HG03196 (cell line): ENCODE data around the gene ATP6V0A1.

ENCODE experiments used
- ATAC-seq: cut with Tn5 transposase; IDR thresholded peaks from one replicate; pipeline ENCODE4 v1.9.1; 2021; ENCODE audit not compliant: unreplicated experiment

The ATP6V0A1 gene

DNA sequence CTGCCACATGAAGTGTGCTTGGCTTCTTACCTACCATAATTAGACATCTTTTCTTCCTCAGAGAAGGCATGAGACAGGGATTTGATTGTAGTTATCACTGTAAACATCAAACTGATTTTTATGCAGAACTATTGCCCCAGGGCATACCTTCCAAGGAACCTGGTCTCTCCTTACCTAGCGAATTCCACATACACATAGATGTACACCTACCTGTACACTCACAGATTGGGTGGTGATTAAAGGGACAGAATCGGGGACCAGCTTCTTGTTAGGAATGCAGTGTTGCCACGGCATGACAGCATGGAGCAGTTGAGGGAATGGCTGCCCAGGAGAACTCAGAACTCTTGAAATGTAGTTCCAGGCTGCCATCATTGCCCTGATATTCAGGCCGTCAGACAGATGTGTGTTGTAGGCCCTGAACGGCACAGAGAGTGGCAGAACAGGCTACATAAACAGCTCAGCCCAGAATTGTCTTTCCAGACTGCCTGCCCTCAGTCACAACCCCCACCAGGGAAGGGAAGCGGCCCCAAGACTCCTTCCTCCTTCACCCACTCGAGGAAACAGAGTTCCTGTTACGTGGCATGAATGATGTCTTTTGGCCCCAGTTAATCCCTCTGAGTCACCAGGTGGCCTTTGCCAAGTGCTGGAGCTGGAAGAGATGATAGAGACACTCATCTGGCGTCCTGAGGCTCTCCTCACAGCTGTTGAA is 59.5 kb downstream of the ATP6V0A1 start:
- ATAC-seq: no peak

DNA sequence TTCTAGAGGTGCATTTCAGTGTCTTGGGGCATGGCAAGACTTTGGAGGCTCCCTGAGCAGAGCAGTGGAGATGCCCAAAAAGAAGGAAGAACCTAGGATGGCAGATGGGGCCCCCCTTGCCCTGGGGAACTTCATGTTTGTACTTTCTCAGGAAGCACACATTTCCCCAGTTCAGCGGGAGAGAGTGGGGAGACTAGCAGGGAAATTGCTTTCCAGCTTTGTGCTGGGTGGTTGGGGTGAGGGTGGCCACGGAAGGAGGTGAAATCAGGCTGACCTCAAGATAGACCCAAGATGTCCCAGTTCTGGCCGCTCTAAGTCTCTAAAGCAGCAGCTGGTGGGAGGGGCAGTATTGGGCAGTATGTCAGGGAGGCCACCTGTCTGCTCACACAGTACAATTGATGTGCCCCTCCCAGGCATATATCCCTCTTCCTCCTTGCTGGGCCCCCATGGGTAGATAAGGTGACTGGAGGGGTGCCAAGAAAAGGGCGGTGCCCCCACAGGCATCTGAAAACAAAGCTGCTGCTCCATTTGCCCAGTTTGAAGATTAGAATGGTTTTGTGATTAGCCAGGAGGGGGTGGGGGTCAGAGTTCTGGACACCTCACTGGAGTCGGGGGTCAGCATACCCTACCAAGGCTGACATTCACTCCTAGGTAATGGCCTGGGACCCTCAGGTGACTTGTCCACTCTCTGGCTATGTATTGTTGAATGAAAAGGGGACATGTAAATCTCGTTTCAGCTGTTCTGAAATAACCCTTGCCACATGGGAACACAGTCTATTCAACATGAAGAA is 60.3 kb downstream of the ATP6V0A1 start:
- ATAC-seq: no peak

GRCh38 chr17:42519546-42520491 is 61.1 kb downstream of the ATP6V0A1 start:
- no peak for ATAC-seq

- no peak for ATAC-seq
Measured at GRCh38 chr17:42520540-42520951, 61.9 kb downstream of the ATP6V0A1 start.

DNA sequence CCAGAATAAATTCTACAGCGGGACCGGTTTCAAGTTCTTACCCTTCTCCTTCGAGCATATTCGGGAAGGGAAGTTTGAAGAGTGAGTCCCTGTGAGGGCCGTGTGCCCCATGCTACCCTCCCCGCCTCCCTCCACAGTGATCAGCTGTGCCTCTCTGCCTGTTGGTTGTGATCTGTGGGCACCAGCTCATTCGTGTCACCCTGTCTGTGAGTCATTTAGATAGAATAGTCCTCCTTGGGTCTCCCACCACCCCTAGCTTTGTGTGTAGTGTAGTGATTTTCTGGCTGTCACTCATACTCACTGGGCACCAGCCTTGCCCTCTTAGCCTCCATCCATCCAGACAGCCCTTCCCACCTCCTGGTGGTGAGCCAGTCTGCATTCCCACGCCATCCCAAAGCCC is 62.4 kb downstream of the ATP6V0A1 start:
- ATAC-seq: no peak

DNA sequence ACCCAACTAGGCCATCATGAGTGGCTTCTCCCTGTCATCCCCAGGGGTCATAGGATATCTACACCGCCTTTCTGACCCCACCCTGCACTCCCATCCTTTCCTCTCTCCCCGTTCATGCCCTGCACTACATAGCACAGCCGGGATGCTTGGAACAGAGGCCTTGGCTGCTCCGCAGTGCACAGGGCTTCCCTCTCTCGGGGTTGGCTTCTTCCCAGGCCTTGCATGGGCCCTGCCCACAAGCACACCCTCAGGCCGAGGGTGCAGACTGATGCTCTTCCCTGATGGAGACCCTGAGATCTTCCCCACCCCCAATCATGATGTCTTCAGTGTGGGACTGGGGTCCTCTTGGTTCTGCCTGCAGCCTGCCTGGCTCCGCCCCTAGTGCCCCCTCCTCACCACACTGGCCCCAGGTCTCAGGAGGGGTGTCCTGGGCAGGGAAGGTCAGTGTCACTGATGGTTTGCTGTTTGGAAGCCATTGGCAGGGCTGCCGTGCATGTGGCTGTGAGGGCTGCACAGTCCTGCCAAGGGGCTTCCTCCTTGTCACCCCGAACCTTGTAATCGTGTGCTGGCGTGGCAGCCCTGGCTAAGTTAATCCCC is 63.1 kb downstream of the ATP6V0A1 start:
- ATAC-seq: no peak

- no peak for ATAC-seq
Measured at GRCh38 chr17:42522263-42522790, 63.6 kb downstream of the ATP6V0A1 start.

DNA sequence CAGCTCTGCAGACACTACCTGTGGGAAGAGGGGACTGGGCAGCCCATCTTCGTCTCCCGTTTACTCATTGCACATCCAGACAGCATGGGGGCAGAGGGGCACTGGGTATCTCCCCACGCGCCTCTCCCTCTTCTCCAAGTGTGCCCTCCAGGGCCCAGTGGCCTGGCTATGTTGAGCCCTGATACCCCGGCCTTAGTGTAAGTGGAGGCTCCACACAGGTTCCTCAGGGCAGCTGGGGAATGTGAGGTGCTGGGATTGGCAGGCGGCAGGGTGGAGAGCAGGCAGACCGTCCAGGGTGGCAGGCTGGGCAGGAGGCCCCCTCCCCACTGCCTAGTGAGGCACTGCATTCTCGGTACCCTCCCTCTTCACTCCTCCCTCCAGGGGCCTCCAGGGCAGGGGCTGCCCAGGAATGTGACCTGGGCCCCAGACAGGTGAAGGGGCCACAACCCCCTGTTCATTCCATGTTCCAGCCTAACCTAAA is 64.2 kb downstream of the ATP6V0A1 start:
- no peak for ATAC-seq

- no peak for ATAC-seq
Measured at GRCh38 chr17:42525221-42525620, 66.5 kb downstream of the ATP6V0A1 start.

DNA sequence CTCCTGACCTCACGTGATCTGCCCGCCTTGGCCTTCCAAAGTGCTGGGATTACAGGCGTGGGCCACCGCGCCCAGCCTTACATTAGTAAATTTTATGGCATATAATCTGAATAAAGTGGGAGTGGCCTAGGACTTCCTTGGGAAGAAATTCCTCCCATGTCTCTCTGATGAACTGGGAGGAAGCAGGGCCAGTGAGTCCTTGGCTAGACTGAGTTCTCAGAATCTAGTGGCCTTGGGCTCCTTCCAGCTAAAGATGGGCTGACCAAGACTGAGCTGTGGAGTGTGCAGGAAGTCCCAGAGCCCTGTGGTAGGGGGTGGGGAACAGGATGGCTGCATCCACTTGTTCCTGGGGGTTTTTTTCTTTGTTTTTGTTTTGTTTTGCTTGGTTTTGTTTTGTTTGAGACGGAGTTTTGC is 67.4 kb downstream of the ATP6V0A1 start:
- no peak for ATAC-seq

DNA sequence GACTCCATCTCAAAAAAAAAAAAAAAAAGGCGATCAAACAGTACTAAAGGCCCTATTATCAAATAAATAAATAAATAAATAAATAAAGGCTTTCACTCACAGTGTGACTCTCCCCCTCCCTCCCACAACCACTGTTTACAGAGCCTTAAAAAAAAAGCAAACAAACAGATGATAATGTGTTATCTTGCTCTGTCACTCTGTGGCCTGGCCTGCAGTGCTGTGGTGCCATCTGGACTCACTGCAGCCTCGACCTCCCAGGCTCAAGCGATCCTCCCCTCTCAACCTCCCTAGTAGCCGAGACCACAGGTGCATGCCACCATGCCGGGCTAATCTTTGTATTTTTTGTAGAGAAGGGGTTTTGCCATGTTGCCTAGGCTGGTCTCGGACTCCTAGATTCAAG is 69.3 kb downstream of the ATP6V0A1 start:
- ATAC-seq: no peak

- no peak for ATAC-seq
Measured at GRCh38 chr17:42529061-42529460, 70.4 kb downstream of the ATP6V0A1 start.

GRCh38 chr17:42530952-42531454 is 72.3 kb downstream of the ATP6V0A1 start:
- no peak for ATAC-seq

DNA sequence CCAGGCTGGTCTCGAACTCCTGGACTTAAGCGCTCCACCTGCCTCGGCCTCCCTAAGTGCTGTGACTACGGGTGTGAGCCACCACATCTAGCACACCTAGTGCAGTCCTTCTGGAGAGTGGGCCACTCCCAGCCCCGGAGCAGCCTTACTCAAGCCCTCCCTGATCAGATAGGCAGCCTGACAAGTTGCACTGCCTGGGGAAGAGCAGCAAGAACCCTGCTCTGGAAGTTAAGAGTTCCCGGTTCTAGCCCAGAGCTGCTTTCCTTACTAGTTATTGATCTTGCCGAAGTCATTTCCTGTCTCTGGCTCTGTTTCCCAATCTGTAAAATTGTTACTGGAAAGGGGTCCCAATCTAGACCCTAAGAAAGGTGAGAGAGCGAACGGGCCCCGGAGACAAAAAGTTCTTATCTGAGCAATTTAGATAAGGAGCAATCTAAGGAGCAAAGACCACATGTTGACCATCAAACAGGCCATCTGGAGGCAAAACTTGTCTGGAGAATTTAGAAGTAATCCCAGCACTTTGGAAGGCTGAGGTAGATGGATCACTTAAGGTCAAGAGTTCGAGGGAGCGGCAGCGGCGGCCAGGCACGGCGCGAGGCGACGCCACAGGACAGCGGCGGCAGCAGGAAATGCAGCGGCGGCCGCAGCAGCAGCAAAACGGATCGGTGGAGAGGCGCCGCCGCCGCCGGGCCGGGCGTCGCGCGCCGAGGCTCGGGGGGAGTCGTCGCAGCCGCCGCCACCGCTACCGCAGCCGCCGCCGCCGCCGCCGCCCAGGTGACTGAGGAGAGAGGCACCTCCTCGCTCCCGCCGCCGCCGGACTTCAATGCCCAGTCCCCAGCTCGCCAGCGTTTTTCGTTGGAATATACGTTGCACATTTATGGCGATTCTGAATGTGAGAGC is 73.0 kb downstream of the ATP6V0A1 start:
- ATAC-seq: no peak

GRCh38 chr17:42535155-42536047 is 76.7 kb downstream of the ATP6V0A1 start:
- peak; percentile 3 for ATAC-seq

DNA sequence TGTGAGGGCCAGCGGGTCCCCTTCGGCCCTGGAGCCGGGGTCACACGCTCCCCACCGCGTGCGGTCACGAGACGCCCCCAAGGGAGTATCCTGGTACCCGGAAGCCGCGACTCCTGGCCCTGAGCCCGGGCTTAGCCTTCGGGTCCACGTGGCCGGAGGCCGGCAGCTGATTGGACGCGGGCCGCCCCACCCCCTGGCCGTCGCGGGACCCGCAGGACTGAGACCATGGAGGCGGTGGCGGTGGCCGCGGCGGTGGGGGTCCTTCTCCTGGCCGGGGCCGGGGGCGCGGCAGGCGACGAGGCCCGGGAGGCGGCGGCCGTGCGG is 77.3 kb downstream of the ATP6V0A1 start, which contains the start of gene NAGLU:
Gene NAGLU, plus strand, starts transcription at position 194 of the 324 bp plus-strand sequence. Its CDS starts 32 bp downstream, at position 226.
- ATAC-seq: peak; percentile 80

GRCh38 chr17:42536372-42537155 is 77.9 kb downstream of the ATP6V0A1 start:
- ATAC-seq: peak; percentile 70
